NCI-H1105 (cell line): Measurements from ENCODE around the gene HAO1.
"Not testable (repeated sequence)": the region's sequence is repeated elsewhere in the genome, so short reads cannot be mapped to it uniquely, and the experiment has no call there.

Experiments
- DNase-seq: peaks from one replicate; lab custom pipeline; 2025; lab: John Stamatoyannopoulos, UW

HAO1 gene

DNA sequence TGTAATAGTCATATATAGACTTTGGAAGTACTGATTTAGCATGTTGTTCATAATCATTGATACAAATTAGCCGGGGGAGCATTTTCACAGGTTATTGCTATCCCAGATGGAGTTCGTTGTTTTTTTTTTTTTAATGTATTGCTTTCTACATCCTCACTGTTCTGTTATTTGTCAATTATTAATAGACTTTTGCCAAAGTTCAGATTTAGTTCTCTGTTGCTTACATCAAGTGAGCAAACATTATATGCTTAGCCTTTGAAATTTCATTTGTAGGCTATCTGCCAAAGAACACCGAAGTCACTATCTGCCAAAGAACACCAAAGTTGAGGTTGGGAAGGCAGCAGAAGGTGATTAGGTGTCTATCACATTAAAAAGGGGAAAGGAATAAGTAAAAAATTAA, at the start of gene HAO1:
TSS of gene HAO1 (minus strand) at position 118 of the 400 bp plus-strand sequence. CDS start at position 82, 36 bp downstream.
- no peak for DNase-seq

DNA sequence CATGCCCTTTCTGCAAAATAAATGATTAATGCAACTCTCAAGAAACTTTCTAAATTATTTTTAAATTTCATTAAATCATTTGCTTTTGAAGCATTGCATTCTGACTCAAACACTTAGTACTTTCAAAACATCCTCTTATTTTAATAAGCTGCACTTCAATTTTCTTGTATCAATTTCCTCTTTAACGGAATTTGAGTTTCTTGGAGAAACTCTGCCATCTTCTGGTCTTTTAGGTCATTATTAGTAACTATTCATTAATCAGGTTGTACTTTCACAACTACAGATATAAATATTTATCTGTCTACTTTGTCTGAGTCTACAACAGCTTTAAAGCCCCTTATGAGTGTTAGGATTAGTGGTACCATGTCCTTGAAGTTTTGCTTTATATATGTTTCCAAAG, 49.1 kb upstream of the HAO1 start:
- no peak for DNase-seq

DNA sequence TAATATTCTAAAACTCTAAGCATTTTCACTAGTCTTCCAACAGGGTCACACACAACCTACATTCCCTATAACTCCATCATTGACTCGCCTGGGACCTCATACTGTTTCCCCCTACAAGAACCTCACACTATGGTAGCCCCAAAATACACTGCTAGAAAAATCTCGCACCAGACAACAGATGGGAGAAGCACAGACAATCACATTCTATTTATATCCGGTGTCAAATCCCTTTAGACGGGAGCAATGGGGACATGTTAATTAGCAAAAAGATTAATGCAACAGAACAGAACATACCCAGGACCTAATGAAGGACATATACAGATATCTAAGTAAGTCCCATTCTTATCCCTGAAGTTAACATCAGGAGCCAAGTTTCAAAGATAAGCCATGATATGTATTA, 45.7 kb upstream of the HAO1 start:
- no peak for DNase-seq

DNA sequence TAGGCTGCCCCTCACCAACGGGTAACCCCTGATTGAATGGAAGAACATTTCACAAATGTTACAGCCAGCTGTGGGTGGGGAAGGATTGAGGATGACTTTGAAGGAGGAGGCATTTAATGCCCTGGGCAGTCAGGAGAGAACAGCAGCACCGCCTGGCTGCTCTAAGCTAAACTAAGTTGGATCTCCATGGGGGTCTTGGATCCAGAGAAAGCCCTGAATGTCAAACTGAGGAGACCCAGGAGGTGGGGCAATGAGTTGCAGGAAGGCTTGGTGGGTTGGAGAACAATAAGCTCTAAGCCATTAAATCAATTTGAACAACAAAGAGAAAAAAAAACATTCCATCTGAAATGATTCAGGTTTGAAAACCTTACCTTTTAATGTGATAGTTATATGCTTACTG, 43.9 kb upstream of the HAO1 start:
- DNase-seq = no peak

DNA sequence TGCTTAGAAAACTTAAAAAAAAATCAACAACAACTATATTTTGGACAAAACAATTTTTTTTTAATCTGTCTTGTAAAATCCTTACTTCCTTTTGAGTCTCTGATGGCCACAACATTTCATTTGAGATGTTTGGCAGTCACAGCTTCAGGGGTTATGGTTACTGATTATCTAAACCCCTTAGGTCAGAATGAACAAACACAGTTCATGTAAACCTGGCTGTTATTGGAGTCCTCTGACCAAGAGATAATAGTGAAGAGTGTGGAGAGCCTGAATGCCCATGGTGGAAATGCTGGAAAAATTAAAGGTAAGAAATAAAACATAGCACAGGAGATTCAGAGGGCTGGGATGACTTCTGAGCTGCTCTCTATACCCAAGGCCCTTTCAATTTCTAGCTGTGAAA, 41.1 kb upstream of the HAO1 start:
- no peak for DNase-seq

DNA sequence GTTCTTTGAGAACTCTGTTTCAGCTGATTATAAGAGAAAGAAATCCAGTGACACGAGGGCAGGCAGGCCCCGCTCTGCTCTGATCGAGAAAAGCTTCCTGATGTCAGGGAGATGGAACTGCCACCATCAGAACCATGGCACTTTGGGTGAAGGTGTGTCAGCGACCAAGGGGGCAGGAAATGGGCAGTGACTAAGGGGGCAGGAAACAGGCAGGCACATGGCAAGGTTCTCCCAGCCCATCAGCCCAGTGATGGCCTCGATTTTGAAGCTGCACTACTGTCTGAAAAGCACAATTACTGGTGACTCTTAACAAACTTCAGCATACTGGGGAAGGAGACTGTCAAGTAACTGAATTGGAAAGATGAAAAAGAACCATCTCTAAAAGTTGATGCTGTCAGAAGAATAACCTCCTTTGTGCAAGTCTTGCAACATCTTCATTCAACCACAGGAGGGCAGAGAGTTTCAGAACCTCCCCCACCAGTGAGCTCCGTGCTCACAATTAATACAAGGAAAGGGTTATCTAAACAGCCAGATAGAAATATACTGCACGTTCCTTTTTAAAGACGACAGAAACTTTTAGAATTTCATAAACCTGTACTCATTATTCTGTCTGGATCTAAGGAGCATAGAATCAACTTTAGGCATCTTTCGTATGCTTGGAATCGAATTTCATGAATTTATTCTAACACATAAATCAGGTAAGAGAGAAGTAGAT, 40.2 kb upstream of the HAO1 start:
- no peak for DNase-seq

DNA sequence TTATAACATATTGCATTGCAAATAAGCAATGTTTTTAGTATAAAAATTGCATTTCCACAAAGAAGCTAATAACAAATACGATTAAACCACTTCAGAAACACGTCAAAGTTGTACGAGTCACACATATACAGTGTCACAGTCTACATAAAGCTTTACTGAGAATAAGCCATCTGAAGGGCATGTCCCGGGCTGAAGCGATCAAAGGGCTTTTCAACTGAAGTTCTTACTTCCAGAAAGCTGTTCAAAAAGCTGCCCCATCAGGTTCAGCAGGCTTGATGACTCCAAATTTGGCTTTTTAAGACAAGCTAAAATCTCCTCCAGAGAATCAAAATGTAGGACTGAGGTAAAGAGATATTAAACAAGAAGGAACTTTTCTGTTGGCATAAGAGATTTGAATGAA, 37.5 kb upstream of the HAO1 start:
- no peak for DNase-seq

DNA sequence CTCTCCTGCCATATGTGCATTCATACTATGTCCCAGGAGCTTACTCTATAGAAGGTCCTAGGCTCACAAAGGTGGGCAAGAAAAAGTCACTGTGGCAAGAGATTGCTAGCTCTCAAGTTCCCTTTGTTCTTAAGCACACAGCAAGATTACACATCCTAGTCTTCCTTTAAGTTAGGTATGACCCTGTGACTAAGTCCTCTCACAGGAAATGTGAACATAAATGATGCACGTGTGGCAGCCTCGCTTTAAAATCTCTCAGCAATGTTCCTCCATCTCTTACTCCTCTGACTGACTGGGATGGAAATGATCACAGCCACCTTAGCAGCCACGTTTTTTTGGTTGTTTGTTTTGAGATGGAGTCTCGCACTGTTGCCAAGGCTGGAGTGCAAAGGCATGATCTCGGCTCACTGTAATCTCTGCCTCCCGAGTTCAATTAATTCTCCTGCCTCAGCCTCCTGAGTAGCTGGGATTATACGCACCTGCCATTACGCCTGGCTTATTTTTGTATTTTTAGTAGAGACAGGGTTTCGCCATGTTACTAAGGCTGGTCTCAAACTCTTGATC, 35.7 kb upstream of the HAO1 start:
- no peak for DNase-seq

DNA sequence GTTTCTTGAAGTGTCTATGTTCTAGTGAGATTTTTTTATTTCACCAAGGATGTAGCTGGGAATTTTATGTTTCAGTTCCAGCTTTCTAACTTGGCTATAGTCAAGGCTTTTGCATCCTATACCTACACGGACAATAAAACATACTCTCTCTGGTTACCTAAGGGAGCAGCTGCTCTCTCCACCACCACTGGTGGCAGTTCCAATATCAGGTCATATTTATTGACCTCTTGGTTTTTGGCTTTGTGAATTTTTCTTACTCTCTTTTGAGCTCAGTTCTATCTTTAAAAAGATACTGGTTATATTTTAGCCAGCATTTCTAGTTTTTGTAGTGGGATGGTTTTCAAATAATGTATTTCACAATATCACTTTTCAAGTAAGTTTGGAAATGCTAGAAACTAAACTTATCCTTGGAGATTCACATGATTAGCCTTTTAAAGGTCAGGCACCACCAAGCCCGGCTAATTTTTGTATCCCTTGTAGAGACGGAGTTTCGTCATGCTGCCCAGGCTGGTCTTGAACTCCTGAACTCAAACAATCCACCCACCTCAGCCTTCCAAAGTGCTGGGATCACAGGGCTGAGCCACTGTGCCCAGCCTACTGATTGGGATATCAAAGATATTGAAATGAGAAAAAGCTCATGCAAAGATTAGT, 34.7 kb upstream of the HAO1 start:
- DNase-seq = no peak

DNA sequence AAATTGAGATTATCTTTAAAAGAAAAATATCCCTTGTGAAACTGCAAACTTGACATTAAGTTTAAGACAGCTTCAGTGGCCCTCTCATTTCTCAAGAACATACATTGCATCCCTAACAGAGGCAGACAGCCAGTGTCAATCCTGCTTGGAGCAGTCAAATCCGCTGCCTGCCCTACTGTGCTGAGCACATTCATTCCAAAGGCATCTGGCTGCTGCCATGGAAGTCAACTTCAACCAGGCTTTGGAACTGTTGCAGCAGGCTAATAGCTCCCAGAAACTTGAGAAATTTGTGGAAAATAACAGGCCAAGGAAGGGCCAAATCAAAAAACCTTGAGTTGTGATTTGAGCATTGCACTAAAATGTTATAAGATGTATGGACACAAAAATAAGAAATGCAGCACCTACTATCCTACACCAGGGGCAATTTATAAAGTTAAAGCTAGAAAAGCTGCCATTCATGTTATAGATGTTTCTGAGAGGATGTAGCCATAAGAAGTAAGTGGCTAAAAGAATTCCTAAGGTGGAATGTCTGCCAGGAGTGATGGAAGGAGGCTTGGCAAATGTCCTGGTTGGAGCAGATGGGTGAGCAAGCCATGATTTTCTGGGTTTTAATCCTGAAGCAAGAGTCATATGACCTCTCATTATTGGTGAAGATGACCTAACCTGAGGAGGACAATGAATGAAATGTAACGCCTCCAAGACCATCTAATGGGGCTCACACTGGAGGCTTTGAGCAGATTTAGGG, 31.4 kb upstream of the HAO1 start:
- no peak for DNase-seq

DNA sequence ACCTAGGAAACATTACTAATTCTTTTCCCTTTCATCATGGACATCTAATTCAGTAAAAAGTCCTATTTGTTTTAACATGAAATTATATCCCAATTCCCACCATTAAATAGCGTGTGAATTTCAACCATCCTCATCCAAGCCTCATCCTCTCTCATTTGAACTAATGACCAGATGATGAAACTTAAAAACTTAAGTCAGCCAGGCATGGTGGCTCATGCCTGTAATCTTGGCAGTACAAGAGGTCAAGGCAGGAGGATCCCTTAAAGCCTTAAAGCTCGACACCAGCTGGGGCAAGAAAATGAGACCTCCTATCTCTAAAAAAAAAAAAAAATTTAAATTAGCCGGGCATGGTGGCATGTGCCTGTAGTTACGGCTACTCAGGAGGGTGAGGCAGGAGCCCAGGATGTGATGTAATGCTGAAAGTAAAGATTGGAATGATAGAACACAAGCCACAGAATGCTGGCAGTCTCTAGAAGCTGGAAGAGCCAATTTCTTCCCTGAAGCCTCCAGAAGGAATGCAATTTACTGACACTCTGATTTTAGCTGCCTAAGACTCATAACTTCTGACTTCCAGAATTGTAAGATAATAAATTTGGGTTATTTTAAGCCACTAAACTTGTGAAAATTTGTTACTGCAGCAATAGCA, 27.1 kb upstream of the HAO1 start:
- DNase-seq = no peak

DNA sequence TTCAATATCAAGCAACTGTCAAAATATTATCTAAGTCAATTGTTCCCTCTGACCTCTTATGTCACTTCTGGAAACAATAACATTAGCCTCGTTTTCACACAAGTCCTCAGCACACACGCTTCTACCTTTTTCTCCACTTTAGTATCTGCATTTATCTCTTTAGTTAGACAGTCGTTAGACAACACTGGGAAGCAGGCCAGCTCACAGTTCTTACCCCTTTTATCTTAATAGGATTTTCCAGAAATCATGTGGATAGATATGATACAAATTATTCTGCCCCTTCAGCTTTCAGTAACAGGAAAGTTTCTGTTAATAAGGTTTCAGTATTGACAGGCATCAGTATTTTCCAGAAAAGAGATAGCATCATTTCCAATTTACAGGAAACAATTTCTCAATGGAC, 25.9 kb upstream of the HAO1 start:
- DNase-seq = peak; percentile 43

DNA sequence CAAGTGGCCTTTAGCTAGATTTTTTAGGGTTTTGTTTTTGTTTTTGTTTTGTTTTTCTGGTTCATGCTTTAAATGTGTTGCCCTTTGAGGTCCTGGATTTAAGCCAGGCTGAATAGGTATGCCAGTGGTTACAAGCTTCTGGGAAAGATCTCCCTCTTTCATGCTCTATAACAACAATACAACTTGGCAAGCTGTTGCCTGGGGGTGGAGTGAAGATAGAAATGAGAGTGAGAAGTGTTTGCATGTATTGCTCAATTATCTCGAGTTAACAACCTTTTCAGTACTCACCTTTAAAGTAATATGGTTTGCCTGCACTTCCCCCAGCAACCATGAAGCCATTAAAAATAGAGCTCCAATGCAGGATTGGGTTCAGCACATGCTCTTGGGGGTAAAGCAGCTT, 19.2 kb upstream of the HAO1 start:
- DNase-seq = peak; percentile 72

DNA sequence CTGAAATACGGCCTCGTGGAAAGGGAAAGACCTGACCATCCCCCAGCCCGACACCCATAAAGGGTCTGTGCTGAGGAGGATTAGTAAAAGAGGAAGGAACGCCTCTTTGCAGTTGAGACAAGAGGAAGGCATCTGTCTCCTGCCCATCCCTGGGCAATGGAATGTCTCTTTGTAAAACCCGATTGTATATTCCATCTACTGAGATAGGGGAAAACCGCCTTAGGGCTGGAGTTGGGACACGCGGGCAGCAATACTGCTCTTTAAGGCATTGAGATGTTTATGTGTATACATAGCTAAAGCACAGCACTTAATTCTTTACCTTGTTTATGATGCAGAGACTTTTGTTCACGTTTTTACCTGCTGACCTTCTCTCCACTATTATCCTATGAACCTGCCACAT, 16.3 kb upstream of the HAO1 start:
- DNase-seq = not testable (repeated sequence)

DNA sequence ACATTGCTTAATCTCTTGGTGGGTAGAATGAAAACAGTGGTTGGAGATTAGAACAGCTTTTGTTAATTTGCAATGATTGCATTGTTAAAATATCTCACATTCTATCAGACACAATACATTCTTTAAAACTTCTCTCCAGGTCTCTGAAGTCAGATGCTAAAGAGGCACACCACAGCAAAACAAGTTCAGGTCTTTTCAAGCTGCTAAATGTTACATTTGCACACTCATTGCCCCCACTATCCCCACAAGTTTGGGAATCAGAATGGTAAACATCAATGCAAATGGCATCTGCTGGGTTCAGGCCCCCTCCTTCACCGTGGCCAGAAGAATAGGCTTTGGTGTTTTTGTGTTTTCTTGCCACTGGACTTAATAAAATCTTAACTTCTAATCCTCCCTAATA, 10.1 kb upstream of the HAO1 start:
- DNase-seq = no peak

DNA sequence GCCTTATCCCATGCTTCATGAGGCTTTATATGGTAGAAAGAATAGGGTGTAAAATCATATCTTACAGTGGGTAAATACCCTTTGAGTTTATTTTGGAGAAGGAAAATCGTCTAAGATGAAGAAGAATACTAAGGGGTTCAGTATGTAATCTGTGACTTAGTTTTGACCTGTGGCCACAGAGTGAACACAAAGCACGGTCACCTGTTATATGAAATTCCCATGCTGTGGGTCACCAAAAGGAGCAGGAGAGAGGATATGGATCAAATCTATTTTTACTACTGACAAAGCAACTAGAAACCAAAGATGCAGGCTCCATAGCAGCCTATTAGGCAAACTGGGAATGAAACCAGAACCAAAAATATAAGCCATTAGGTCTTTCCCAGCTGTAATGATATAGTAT, 3.6 kb upstream of the HAO1 start:
- DNase-seq = no peak

DNA sequence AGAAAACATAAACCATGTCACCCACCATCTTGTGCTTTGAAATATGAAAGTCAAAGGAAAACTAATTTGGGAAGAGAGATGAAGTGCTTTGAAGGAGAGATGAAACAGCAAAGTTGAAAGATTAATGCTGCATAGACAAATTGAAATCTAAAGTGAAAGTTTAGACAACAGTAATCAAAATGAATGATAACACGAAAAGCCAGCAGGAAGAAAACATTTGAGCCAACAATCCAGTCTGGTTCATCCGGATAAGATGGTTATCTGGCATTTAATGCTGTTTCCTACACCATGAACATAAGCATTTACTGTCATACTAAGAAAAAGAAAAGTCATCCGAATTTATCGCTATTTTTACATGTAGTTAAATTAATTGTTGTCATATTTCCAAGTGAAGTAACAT, 595 bp downstream of the HAO1 start:
- no peak for DNase-seq

DNA sequence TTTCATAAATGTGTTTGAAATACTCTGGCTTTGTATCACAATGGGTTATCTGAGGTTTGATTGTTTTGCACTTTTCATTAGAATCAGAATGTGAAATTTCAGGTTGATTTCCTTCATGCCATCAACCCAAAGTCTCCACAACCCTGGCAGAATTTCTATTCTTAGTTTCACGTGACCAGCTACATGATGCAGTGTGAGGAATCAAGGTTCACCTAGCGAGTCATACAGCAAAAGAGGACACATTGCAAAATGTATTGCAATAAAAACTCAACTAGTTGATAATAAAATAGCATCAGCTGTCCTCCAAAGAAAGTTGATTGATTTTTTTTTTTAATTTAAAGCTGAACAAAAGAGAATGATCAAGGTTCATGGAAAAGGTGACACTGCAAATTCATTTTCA, 2.2 kb downstream of the HAO1 start:
- DNase-seq = no peak

DNA sequence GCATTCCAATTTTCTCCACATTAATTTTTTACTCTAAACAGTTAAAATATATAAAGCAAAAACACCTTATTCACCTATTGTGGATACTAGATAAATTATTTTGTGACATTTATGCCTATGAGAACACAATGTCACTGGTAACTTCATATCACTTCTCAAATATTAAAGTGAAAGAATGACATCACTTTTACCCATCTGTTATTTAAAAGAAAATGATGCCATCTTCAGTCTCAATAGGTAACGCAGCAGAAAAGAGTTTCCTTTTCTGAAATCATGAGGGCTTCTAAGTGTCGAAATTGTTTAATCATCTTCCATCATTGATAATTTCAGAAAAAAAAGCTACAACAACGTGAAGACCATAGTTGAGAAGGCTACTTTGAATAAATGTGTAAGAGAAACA, 2.9 kb downstream of the HAO1 start:
- DNase-seq = no peak

DNA sequence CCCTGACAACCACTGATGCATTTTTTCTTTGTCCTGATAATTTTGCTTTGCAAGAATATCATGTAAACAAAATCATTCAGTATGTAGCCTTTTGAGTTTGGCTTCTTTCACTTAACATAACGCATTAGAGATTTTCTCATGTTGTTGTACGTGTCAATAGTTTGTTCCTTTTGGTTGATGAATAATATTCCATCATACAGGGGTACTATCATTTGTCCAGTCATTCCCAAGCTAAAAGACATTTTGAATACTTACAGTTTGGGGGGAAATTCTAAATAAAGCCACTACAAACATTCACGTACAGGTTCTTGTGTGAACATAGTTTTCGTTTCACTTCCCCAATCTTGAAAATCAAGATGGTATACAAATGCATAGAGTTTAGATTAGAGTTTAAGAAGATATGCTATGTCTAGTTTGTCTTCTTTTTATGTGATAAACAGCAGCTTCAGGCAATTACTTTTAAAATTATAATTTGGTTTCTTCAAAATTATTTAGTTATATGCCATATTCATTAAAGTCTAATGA, 5.2 kb downstream of the HAO1 start:
- no peak for DNase-seq

DNA sequence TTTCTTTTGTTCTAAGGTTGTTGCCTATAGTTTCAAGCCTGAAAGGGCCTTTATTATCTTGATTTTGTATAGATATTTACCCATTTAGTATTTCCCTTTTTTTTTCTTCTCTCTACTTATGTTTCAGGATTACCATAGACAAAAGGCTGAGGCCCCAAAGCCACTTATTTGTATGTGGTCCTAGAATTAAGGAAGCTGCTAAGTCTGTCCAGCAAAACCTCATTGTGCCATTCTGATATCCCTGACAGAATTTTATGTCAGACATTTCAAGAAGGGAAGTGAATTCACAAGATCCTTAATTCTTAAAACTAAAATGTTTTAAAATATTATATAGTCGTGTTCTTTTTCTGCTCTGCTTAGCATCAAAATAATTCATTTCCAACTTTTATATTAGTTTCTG, 6.9 kb downstream of the HAO1 start:
- DNase-seq = no peak

DNA sequence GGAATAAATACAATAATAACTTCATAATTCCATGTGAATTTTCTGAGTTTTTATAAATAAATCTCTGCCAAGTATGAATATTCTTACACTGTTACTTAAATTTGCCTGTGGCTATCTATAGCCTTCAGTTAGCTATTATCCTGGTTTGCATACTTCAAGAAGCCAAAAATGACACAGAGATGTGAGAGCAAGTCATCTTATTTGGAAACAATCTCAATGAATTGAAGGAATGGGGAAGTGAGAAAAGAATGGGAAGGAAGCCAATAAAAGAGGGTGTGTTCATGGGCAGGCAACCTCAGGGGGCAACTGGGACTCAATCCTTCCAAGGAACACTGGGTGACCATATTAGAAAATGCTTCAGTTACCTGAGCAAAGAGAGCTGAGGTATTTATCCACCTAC, 9.9 kb downstream of the HAO1 start:
- DNase-seq = no peak
